ENCODE measurements around the gene ZNF195.
"Not testable (repeated sequence)": the region's sequence is repeated elsewhere in the genome, so short reads cannot be mapped to it uniquely, and the experiment has no call there.

ZNF195 gene

DNA sequence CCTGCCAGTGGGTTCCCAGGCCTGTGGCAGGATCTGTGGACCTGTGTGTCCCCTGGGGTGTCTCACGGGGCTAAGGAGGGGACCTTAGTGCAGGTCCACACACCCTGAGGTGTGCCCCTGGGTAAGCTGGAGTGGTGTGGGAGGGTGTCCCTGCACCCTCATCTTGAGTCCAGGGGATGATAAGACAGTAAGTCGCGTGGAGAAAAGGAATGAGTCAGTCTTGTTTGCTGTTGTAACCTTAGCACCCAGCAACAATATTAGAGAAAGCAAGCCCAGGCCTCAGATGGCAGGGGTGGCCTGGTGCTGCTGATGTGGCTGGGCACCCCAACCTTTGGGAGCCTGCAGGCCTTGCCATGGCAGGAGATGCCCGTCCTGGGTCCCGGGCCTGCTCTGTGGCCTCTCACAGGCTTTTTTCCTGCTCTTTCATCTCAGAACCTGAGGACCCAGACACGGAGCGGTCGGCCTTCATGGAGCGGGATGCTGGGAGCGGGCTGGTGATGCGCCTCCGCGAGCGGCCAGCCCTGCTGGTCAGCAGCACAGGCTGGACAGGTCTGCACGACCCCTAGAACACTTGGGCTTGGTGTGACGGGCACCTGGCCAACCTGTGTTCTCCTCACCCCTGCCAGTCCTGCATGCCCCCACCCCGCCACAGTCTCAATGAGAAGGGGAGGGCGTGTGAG lies 23.4 kb upstream of the ZNF195 start:
- not testable (repeated sequence) for DNase-seq (ENCODE audit: low read depth in 2 of 2)

DNA sequence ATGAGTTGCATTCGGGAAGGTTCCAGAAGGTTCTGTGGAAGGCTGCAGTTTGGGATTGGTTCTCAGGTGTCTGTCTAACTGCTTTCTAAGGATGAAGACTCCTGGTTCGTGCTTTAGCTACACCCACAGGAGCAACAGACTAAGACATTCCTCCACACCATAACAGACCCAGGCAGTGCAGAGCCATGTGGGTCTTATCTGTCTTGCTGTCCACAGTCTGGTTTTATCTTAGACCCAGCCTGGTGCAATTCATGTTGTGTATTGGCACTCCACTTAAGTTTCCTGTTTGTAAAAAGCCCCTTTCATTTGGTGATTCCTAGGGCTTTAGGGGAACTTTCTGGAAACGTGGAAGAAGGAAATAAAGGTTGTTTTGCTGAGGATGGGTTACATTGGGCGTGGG lies 22.1 kb upstream of the ZNF195 start:
- not testable (repeated sequence) for DNase-seq (ENCODE audit: low read depth in 2 of 2)

- DNase-seq (ENCODE audit: low read depth in 2 of 2), result not testable (repeated sequence)
Measured at GRCh38 chr11:3398509-3398908, 19.6 kb upstream of the ZNF195 start.

DNA sequence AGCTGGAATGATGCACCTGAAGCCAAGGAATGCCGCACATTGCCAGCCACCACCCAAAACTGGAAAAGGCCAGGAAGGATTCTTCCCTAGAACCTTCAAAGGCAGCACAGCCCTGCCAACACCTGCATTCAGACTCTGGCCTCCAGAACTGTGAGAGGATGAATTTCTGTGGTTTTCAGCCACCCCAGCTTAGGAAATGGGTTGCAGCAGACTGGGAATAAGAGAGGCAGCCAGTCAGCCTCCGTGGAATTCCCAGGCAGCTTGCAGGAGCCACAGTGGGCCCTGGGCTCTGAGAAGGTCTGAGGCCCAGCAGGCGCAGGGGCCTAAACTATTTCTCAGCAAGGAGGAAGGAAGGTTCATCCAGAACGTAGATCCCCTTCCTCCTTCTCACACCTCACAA lies 19.2 kb upstream of the ZNF195 start:
- DNase-seq (ENCODE audit: low read depth in 2 of 2), result not testable (repeated sequence)

- DNase-seq (ENCODE audit: low read depth in 2 of 2), result not testable (repeated sequence)
Measured at GRCh38 chr11:3397210-3397609, 18.3 kb upstream of the ZNF195 start.

DNA sequence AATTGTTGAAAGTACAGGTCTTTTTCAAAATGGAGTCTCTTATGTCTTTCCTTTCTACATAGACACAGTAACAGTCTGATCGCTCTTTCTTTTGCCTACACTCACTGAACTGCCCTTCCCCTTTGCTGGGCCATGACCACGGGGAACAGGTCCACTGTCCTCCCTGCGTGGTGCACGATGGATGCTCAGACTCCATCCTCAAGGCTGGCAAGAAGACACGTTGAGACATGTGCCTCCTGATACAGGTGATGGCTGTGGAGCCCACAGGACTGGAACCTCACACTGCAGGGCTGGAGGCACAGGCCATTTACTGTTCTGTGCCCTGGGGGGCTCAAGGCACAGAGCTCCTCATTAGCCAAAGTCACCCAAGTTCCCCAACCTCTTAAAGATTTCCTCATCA lies 16.5 kb upstream of the ZNF195 start:
- not testable (repeated sequence) for DNase-seq (ENCODE audit: low read depth in 2 of 2)

DNA sequence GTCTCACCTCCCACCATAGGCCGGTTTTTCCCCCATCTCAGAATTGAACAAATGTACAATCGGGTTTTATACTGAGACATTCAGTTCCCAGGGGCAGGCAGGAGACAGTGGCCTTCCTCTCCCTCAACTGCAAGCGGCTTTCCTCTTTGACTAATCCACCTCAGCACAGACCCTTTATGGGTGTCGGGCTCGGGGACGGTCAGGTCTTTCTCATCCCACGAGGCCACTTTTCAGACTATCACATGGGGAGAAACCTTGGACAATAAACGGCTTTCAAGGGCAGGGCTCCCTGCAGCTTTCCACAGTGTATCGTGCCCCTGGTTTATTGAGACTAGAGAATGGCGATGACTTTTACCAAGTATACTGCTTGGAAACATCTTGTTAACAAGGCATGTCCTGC lies 16.0 kb upstream of the ZNF195 start:
- not testable (repeated sequence) for DNase-seq (ENCODE audit: low read depth in 2 of 2)

DNA sequence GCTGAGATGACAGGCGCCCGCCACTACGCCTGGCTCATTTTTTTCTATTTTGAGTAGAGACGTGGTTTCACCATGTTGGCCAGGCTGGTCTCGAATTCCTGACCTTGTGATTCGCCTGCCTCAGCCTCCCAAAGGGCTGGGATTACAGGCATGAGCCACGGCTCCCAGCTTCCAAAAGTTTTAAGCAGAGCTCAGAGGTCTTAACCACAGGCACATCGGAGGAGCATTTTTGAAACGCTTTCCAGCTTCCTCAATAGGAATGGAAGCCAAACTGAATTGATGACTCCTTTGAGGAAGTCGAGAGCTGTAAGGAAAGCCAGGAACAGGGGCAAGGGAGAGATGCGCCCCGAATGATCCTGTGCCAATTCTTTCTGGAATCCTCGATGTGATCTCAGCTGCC lies 14.5 kb upstream of the ZNF195 start:
- DNase-seq (ENCODE audit: low read depth in 2 of 2), result not testable (repeated sequence)

DNA sequence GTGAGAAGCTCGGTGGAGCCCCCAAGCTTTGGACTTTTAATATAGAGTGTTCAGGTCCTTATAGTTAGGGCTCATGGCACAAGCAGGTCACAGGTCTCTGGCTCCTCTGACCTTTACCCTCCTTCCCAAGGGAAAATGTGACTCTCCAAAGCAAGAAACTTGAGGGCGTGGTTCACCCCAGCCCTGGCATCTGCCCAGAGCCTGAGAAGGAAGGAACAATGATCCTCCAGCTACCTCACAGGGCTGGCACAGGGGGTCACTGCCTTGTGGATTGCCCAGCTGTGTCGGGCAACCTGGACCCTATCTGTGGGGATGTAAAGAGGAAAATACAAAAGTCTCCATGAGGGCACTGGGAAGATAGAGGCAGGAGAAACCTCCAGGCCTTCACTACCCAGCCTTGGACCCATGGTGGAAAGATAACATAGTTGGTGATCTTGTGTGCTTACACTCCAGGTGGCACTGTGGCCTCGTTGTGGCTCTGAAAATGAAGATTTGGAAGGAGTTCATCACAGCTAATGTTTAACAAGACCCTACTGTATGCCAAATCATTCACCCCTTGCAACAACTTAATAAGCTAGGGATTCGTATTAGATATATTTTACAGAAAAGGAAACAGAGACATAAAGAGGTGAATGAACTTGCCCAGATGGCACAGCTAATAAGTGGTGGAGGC lies 3.8 kb upstream of the ZNF195 start:
- no peak for DNase-seq (ENCODE audit: low read depth in 2 of 2)

- no peak for DNase-seq (ENCODE audit: low read depth in 2 of 2)
Measured at GRCh38 chr11:3381794-3382193, 2.8 kb upstream of the ZNF195 start.

DNA sequence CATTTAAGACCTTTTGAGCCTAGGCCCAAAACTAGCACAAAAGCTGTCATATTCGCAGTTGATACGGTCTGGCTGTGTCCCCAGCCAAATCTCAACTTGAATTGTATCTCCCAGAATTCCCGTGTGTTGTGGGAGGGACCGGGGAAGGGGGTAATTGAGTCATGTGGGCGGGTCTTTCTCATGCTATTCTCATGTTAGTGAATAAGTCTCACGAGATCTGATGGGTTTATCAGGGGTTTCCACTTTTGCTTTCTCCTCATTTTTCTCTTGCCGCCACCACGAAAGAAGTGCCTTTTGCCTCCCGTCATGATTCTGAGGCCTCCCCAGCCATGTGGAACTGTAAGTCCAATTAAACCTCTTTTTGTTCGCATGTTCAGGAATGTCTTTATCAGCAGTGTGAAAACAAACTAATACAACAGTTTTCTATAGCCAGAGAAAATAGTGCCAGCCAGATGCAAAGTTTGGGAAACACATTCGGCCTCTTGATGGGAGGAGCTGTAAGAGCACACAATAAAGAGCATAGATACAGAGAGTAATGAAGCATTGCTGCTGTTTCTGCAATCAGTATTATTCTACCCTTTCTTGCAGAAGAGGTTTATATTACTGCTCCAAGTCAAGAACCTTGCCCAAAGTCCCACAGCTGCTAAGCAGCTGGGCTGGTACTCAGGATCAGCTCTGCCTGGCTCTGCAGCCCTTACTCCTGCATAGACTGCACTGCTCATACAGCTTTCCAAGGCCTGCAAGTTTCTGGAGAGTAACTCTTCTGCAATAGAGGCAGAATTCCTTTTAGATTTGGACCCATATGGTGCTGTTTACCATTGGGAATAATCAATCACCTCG lies 2.0 kb upstream of the ZNF195 start:
- no peak for DNase-seq (ENCODE audit: low read depth in 2 of 2)

DNA sequence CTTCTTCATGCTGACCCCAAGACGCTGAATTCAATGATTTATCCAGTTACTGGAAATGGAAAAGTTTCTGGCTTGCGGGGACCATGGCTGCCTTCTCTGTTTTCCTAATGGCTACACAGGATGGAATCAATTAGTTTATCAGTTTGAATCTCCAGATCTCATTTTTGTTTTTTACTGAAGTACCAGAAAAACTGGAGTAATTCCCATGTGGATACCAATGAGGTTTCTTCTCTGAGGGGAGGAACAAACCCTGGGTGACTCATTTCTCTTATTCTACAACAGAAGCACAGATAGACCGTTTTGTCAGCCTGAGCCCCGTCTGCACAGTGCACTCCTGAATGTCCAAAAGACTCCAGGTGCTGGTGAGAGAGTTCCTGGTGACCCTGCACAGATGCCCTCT lies 3.4 kb downstream of the ZNF195 start:
- DNase-seq (ENCODE audit: low read depth in 2 of 2), result no peak

DNA sequence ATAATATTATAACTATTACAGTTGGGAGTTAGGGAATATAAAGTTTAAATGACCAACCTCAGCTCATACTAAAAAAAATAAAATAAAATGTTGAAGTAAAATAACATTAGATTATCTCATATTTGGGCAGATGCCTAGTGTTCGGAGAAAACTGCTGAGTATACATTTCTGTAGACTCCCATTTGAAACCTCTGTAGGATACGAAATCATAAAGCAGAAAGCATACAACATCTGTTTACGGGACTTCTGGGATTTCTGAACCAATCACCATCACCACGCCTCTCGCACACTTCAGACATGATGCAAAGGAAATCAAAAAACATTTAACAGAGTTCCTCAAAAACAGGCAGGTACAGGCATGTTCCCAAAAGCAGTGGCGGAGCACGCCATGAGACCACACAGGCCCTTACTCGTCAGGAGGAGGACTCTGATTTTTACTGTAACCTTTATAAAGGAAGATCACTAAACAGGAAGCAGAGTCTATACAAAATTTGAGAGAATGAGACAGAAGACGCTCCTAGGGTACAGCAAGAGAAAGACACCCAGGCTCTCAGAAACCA lies 8.6 kb downstream of the ZNF195 start:
- no peak for DNase-seq (ENCODE audit: low read depth in 2 of 2)

GRCh38 chr11:3369366-3369765 lies 9.6 kb downstream of the ZNF195 start:
- DNase-seq (ENCODE audit: low read depth in 2 of 2), result no peak

DNA sequence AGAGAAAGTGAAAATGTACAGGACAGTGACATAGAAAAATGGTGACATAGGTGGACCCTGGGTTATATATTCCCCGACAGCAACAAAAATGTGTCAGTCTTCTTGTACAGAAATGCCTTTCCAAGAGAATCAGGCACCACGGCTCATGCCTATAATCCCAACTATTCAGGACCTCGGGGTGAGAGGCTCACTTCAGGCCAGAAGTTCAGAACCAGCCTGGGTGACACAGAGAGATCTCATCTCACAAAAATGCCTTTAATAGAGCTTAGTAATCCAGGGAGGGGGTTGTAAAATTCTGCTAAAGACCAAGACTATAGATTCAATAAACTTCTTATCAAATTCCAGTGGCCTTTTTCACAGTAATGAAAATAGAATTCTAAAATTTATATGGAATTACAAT lies 10.7 kb downstream of the ZNF195 start:
- no peak for DNase-seq (ENCODE audit: low read depth in 2 of 2)

- no peak for DNase-seq (ENCODE audit: low read depth in 2 of 2)
Measured at GRCh38 chr11:3367221-3367620, 11.7 kb downstream of the ZNF195 start.

DNA sequence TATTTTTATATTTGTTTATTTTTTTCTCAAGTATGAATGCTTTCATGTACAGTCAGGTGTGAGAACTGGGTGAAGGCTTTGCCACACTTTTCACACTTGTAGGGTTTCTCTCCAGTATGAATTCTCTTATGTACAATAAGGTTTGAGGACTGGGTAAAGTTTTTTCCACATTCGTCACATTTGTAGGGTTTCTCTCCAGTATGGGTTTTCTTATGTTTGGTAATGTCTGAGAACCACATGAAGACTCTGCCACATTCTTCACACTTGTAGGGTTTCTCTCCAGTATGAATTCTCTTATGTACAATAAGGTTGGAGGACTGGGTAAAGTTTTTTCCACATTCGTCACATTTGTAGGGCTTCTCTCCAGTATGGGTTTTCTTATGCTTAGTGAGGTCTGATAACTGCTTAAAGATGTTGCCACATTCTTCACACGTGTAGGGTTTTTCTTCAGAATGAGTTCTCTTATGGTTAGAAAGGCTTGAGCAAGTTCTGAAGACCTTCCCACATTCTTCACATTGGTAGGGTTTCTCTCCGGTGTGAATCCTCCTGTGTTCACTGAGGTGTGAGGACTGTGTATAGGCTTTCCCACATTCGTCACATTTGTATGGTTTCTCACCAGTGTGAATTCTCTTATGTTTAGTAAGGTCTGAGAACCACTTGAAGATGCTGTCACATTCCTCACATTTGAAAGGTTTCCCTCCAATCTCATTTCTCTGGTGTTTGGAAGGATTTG lies 19.7 kb downstream of the ZNF195 start:
- no peak for DNase-seq (ENCODE audit: low read depth in 2 of 2)

DNA sequence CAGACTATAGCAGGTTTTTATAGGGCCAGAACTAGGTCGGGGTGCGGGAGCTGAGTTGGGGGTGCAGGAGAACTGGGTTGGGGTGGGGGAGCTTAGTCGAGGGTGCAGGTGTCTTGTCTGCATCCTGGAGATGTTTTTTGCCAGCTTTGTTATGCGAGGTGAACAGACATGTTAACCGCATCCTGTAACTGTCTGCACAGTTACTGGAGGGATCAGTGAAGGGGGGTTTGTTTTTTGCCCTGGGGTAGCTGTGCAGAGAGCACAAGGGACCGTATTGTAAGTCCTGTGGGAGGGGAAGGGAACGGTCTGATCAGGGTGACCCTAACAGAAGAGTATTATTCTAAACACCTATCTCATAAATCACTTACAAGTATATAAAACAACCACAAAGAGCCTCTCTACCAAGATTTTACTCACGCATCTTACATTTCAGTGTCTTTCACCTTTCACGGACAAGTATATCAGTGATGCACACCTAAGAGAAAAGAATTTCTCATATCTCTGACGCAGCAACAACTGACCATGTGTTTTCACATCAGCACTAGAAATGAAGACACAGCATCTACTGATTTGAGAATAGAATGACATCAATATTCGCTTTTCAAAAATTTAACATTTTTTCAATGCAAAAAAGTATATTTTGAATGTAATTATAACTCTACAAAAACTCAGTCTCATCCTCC lies 20.8 kb downstream of the ZNF195 start:
- no peak for DNase-seq (ENCODE audit: low read depth in 2 of 2)

- no peak for DNase-seq (ENCODE audit: low read depth in 2 of 2)
Measured at GRCh38 chr11:3357302-3357701, 21.6 kb downstream of the ZNF195 start.

DNA sequence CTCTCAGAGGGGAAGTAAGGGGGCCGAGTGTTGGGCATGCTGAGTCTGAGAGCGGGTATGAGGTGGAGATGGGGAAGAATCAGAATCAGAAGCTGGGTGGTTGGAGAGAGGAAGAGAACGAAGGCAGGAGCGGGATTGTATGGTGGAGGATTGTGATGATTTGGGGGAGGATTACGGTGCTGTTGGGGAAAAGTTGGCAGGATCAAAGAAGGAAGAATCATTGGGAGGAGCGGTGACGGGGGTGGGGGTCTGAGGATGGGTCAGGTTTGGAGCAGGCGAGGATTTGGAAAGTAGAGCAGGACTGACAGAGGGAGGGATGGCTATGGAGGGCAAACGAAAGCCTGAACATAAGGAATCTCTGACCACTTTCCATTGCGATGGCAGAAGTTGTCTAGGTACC lies 22.1 kb downstream of the ZNF195 start:
- no peak for DNase-seq (ENCODE audit: low read depth in 2 of 2)

- no peak for DNase-seq (ENCODE audit: low read depth in 2 of 2)
Measured at GRCh38 chr11:3353066-3353465, 25.9 kb downstream of the ZNF195 start.

All from stimulated activated CD8-positive, alpha-beta memory T cell treated with anti-CD3 and anti-CD28 coated beads, Interleukin-2, amount 100 ng/mL, for 48 hours (primary cell).